ENCODE results near the gene OXER1. TPM values are rescaled to one million over a fixed set of nuclear protein-coding genes. Genes with fewer than 3 reads are reported as not detected.

Gene OXER1, protein sequence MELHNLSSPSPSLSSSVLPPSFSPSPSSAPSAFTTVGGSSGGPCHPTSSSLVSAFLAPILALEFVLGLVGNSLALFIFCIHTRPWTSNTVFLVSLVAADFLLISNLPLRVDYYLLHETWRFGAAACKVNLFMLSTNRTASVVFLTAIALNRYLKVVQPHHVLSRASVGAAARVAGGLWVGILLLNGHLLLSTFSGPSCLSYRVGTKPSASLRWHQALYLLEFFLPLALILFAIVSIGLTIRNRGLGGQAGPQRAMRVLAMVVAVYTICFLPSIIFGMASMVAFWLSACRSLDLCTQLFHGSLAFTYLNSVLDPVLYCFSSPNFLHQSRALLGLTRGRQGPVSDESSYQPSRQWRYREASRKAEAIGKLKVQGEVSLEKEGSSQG
- not detected in 2 replicates for total RNA-seq

DNA sequence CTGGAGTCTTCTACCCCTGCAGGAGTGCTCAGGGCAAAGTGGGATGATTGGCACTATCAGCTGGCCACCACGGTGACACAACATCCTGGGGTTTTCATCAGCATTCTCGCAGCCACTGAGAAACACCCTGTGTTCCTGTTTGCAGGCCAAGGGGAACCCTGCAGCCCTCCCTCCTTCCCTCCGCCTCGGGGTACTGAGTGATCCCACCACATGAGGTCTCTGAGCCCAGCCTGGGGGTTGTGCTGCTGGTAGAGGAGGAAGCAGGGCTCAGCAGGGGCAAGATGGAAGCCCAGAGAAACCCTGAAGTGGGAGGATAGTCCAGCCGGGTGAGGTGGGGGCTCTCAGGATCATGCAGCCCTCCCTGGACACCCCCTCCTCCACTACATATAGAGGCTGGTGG is at the start of gene OXER1:
TSS of gene OXER1 (minus strand) at position 40 of the 400 bp plus-strand sequence. CDS start 73 bp downstream, outside the sequence.

DNA sequence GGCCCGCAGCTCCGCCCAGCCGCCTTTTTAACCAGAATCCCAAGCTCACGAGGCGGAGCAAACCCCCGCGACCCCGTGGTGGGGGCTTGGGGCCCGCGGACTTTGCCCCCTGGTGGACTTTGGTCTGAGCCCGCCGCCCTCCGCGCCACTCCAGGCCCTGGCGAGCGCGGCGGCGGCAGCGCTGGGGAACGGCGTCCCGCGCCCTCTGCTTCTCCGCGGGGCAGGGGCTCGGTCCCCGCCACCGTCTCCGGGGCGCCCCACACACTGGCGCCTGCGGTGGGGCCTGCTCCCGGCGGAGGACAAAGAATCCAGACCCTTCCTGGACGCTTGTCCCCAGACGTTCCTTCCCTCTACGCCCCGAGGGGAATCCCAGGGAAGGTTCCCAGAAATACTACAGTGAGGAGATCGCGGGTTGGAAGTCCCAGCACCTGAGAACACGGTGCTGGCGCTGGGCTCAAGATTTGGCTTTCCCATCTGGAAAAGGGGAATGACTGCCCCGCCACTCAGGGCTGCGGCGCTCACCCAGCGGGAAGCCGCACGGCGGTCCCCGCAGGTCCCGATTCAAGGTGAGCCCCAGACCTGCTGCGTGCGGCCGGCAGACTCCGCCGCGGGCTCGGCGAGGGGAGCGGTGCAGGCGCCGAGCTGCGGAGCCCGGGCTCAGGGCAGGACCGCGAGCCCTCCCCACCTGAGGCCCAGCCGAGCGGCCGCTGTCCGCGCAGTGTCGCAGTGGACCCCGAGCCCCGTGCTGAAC is 28.8 kb upstream of the OXER1 start, which contains the start of gene HAAO:
TSS of gene HAAO (minus strand) at position 1 of the 751 bp plus-strand sequence. CDS start 47 bp downstream, outside the sequence.

Small RNA genes within 50 kb of the gene (small RNA-seq; reads per million reads assigned to genes)
- not detected for gene RNU6-137P (ENCODE audit: low replicate concordance)

Other genes starting within 250 kb of the OXER1 start
- 23.3 and 32.4 TPM in 2 replicates for gene MTA3, start 195.5 kb downstream of the OXER1 start, total RNA-seq
- 0.14 and 0.66 TPM in 2 replicates for gene HAAO, start 28.4 kb upstream of the OXER1 start, total RNA-seq